HS-5 (cell line): Measurements from ENCODE around the gene THBS1.

Experiments
- DNase-seq: peaks from one replicate; pipeline ENCODE4 v3.0.0-alpha.2; 2012; ENCODE audit warnings: low read depth

Gene THBS1

DNA sequence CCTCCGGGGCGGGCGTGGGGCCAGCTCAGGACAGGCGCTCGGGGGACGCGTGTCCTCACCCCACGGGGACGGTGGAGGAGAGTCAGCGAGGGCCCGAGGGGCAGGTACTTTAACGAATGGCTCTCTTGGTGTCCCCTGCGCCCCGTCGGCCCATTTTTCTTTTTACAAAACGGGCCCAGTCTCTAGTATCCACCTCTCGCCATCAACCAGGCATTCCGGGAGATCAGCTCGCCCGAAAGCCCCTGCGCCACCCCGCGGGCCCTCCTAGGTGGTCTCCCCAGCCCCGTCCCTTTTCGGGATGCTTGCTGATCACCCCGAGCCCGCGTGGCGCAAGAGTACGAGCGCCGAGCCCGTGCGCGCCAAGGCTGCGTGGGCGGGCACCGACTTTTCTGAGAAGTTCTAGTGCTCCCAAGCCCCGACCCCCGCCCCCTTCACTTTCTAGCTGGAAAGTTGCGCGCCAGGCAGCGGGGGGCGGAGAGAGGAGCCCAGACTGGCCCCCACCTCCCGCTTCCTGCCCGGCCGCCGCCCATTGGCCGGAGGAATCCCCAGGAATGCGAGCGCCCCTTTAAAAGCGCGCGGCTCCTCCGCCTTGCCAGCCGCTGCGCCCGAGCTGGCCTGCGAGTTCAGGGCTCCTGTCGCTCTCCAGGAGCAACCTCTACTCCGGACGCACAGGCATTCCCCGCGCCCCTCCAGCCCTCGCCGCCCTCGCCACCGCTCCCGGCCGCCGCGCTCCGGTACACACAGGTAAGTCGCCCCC, at the start of gene THBS1:
Gene THBS1 (plus strand): TSS at position 595 of the 757 bp plus-strand sequence. CDS start 779 bp downstream, outside the sequence.
- peak; percentile 50 for DNase-seq

GRCh38 chr15:39534996-39535395, 45.9 kb upstream of the THBS1 start:
- DNase-seq, result no peak

- no peak for DNase-seq
Observed at GRCh38 chr15:39535466-39535865, 45.4 kb upstream of the THBS1 start.

DNA sequence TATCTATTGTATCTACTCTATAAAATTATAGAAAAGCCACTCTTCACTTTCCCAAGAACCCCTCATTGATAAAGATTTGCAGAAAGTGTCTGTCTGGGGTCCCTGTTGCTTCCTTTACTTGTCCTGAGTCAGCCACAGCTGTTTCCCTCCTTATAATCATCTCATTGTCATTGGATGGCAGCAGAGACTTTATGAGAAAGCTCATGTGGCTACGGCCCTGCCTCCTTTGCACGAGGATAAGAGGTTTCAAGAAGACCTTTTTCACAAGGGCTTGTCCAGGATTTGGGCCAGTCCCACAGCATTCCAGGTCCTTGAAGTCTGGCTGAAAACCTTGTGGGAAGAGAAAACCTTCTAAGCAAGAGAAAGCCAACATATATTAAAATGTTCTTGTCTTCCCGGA, 41.9 kb upstream of the THBS1 start:
- DNase-seq, result no peak

- no peak for DNase-seq
Observed at GRCh38 chr15:39539466-39539865, 41.4 kb upstream of the THBS1 start.

- DNase-seq, result no peak
Observed at GRCh38 chr15:39539973-39540558, 40.8 kb upstream of the THBS1 start.

DNA sequence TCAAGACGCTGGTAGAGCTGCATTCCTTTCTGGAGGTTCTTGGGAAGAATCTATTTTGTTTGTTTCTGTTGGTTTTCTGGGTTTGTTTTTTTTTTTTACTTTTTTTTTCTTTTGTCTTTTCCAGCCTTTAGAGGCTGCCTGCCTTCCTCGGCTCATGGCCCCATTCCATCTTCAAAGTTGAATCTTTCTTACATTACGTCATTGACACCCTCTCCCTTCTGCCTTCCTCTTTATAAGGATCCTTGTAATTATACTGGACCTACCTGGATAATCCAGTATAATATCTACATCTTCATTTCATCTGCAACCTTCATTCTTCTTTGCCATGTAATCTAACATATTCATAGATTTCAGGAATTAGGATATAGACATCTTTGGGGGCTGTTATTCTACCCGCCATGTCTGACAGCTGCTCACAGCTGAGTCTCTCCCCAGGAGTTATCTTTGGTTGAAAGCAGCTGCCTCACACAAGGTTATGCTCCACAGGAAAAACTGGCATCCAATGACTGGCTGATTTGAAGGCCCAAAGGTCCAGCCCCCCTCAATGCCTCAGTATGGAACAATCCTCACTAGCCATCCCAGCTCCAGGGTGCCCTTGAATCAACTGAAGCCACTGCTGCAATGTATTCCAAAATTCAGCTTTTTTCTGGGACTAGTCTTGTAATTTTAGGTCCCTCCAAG, 38.4 kb upstream of the THBS1 start:
- no peak for DNase-seq

DNA sequence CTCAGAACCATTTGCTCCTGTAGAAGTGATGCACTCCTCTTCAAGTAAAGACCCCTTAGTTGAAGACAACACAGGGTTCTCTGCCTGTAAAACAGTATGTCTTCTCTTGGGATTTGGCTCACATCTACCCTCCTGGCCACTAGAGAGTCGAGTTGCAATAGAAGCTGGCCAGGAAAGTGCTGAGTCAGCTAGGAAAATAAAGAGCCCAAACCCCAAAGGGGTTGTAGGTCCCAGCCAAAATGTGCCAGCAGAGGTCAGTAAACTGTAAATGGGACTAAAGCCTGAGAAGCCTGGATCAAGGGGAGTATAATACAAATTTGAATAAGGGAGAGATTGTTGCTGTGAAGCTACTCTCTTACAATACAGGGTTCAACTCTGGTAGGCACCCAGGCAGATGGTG, 37.2 kb upstream of the THBS1 start:
- DNase-seq, result no peak

- no peak for DNase-seq
Observed at GRCh38 chr15:39546842-39547241, 34.0 kb upstream of the THBS1 start.

GRCh38 chr15:39548561-39548960, 32.3 kb upstream of the THBS1 start:
- no peak for DNase-seq

- no peak for DNase-seq
Observed at GRCh38 chr15:39549912-39550311, 31.0 kb upstream of the THBS1 start.

GRCh38 chr15:39551476-39551875, 29.4 kb upstream of the THBS1 start:
- DNase-seq, result no peak

DNA sequence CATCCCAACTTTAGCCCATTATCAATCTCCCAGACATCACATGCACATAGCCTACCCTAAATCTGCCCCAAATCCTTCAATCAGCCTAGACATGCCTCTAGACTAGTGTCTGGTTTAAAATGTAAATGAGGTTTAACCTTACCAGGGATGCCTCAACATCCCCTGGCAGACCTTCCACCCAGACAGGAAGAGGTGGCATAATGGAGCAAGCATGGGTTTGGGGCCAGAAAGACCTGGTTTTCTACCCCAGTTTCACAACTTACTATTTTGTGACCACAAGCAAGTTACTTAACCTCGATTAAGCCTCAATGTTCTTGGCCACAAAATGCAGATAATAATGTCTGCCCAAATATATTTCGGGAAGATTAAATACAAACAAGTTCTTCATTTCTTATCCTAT, 28.3 kb upstream of the THBS1 start:
- no peak for DNase-seq

DNA sequence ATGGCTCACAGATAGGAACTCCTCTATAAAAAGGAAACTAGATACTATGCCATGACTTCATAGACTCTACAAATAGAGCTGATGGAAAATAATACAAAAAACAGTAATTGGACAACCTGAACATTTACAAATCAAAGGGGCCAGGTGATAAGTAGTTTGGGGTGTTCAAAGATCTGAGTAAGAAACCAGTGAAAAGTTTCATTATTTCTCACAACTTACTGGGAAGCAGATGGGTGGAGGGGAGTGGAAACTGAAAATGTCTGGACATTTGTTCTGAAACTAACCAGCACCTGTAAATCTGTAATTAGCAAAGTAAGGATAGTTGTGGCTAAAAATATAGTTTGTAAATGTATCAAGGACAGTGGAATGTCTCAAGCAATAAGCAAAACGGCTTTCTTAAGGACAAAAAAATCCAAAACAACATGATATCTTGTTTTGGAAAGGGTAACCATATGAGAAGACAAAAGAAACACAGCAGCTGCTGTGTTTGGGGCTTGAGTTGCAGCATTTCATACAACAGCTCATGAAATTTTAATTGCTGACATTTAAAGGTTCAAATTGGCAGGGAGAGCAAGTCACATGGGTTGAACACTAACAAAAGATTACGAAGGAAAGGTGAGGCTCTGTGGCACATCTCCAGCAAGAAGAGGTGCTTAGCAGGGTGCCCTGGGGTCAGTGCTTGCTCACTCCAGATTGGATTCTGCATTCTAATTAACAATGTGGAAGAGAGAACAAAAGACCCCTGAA, 26.8 kb upstream of the THBS1 start:
- no peak for DNase-seq

DNA sequence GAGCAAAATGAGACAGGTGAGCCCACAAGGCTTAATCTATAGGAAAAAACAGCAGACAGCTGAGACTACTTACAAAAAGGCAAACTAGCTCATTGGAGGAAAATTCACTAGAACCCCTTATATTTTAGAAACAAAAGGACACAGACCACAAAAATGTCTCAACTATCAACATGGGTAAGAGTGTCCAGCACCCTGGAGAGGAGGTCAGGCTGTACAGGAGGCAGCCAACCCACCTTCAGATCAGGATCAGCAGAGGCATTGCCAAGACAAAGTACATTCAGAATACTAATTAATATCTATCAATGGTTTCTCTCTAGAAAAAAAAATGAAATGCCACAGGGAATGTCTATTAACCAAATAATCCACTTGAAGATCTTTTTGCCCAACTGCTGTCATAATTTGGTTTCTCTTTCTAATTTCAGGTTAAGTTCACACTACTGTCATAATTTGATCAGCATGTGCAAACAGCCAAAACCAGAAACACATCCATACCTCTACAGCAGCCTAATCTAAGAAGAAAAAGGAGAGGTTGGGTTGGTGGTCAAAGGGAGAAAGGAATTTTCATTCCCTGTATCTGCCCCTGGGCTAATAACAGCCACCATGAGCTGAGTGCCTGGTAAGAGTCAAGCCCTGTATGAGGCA, 26.0 kb upstream of the THBS1 start:
- DNase-seq, result no peak

- DNase-seq, result no peak
Observed at GRCh38 chr15:39555885-39556284, 25.0 kb upstream of the THBS1 start.

GRCh38 chr15:39556461-39556860, 24.4 kb upstream of the THBS1 start:
- DNase-seq, result no peak

- no peak for DNase-seq
Observed at GRCh38 chr15:39558421-39558820, 22.5 kb upstream of the THBS1 start.

DNA sequence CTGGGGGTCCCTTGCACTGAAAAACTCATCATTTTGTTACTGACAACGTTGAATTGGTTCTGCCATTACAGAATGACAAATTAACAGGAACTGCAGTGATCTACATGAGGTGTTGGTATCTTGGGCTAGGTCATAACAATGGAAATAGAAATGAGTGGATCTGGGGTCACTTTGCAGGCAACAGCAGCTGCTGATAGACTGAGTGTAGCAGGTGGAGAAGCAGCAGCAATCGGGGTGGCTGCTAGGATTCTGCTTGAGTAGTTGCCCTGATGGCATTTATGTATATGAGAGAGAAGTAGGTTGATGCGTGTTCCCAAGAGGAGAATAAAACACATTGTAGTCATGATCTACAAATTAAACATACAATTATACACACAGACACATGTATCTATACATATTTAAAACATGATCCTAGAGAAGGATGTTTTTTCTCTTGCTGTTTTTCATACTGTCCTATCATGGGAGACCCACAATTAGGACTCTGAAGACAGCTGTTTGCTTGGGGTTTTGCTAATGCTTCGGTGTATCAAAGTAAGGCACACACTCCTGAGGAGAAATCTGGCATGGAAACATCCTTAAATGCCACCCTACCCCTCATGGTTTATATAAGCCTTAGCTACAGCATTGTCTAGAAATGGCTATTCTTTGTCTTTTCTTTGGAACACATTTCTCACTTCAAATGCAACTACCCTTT, 15.8 kb upstream of the THBS1 start:
- DNase-seq, result no peak

DNA sequence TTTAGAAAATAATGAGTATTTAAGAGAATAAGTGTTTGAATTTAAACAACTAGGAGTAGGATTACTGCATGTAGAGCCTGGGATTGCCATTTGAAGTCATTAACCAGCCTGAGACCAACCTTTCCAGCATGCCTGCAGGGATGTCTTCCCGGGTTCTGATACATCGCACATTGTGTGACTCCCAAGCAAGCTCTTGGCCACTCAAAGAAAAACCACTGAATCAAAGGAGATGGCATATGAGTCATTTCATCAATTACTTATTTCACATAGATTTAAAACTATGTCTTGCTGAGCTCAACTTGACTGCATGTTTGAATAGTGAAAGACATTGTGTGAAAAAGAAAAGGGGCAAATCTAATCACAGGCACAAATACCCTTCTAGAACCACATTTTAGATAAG, 15.0 kb upstream of the THBS1 start:
- no peak for DNase-seq

DNA sequence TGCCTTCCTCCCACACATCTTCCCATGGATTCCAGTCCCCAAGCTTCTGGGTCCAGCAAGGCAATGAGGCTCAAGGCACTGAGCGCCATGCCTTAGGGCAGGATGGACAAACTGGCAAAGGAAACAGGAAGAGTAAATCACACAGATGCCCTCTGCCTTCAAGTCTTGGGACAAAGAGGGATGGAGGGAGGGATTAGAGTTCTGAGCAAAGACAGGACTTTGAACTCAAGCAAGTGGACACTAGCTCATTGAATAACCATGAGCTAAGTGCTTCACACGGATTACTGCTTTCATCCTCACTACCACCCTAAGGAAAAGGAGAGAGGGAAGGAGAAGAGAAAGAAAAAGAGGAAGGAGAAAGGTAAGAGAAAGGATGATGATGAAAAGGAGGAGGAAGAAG, 7.6 kb upstream of the THBS1 start:
- no peak for DNase-seq

GRCh38 chr15:39573844-39574243, 7.0 kb upstream of the THBS1 start:
- DNase-seq, result no peak
